IPS DF 6.9 (cell line): ENCODE results near the gene BCAS3.

ENCODE experiments used
- DNase-seq: peaks from one replicate; pipeline ENCODE4 v3.0.0-alpha.2; 2013; ENCODE audit warnings: low read depth, low spot score
- H3K27ac ChIP-seq: one replicate; pipeline ENCODE4 v1.5.1; 2013; ENCODE audit warnings: low read length, control low read depth
- H3K27me3 ChIP-seq: 2 replicates; pipeline ENCODE4 v1.6.1; 2013; ENCODE audit warnings: mild to moderate bottlenecking, low read length; ENCODE audit not compliant: control insufficient read depth, insufficient read depth
- H3K36me3 ChIP-seq: 2 replicates; pipeline ENCODE4 v1.6.1; 2013; ENCODE audit warnings: low read length; ENCODE audit not compliant: control insufficient read depth, insufficient read depth
- H3K4me1 ChIP-seq: 2 replicates; pipeline ENCODE4 v1.6.1; 2013; ENCODE audit warnings: low read length; ENCODE audit not compliant: control insufficient read depth, insufficient read depth
- H3K4me3 ChIP-seq: 2 replicates; pipeline ENCODE4 v1.5.1; 2013; ENCODE audit warnings: mild to moderate bottlenecking, low read length
- H3K9me3 ChIP-seq: 2 replicates; pipeline ENCODE4 v1.6.1; 2013; ENCODE audit warnings: low read length, inconsistent platforms; ENCODE audit not compliant: control insufficient read depth, insufficient read depth
- WGBS: extraction: QIAGEN DNeasy Blood & Tissue Kit; methylation state at CpG from one replicate; pipeline ENCODE4 v1.1.7; 2013; ENCODE audit warnings: mixed read lengths, missing lambda C conversion rate; ENCODE audit not compliant: insufficient read length, insufficient coverage; 5-methylcytosine and 5-hydroxymethylcytosine counted together

Gene BCAS3

GRCh38 chr17:61403801-61404662, 726.4 kb downstream of the BCAS3 start:
- Histone ChIP-seq H3K9me3 (no peaks in the 10 kb centered on the region), H3K4me1 (peaks cover 14% of the 10 kb centered on the region), H3K27me3 (peaks cover 93% of the 10 kb centered on the region), H3K36me3 (no peaks in the 10 kb centered on the region; the same call in 1 of the 2 replicates), H3K27ac (no peak overlapping the region), H3K4me3 (no peak overlapping the region; the same call in 1 of the 2 replicates)
- no CpG with 5 or more reads among the region's 66 CpGs for WGBS
- no peak for DNase-seq

- Histone ChIP-seq H3K9me3 (no peaks in the 10 kb centered on the region), H3K27ac (no peak overlapping the region), H3K36me3 (no peaks in the 10 kb centered on the region; the same call in 1 of the 2 replicates), H3K4me3 (peak overlapping the region; percentile 2; the same call in 1 of the 2 replicates), H3K27me3 (peaks cover 93% of the 10 kb centered on the region), H3K4me1 (peaks cover 13% of the 10 kb centered on the region)
- no CpG with 5 or more reads among the region's 27 CpGs for WGBS
- DNase-seq, result no peak
These were observed 726.9 kb downstream of the BCAS3 start for GRCh38 chr17:61404663-61404912.

- Histone ChIP-seq H3K9me3 (no peaks in the 10 kb centered on the region), H3K4me3 (no peak overlapping the region), H3K36me3 (no peaks in the 10 kb centered on the region; the same call in 1 of the 2 replicates), H3K27me3 (peaks cover 96% of the 10 kb centered on the region), H3K27ac (no peak overlapping the region), H3K4me1 (peaks cover 13% of the 10 kb centered on the region)
- DNase-seq, result no peak
- no CpG with 5 or more reads among the region's 71 CpGs for WGBS
These were observed 727.4 kb downstream of the BCAS3 start for GRCh38 chr17:61404913-61405685.

GRCh38 chr17:61405686-61406536, 728.3 kb downstream of the BCAS3 start:
- no CpG with 5 or more reads among the region's 37 CpGs for whole genome bisulfite sequencing
- DNase-seq, result no peak
- H3K9me3 ChIP-seq, result no peaks in the 10 kb centered on the region
- H3K4me1 ChIP-seq, result peaks cover 13% of the 10 kb centered on the region
- H3K36me3 ChIP-seq, result no peaks in the 10 kb centered on the region; the same call in 1 of the 2 replicates
- H3K4me3 ChIP-seq, result no peak overlapping the region
- H3K27me3 ChIP-seq, result peaks cover 96% of the 10 kb centered on the region
- no peak overlapping the region for H3K27ac ChIP-seq

- Histone ChIP-seq H3K27me3 (peaks cover 93% of the 10 kb centered on the region), H3K4me3 (no peak overlapping the region), H3K4me1 (peaks cover 13% of the 10 kb centered on the region), H3K27ac (no peak overlapping the region), H3K9me3 (no peaks in the 10 kb centered on the region), H3K36me3 (no peaks in the 10 kb centered on the region; the same call in 1 of the 2 replicates)
- no peak for DNase-seq
- WGBS, result no CpG with 5 or more reads among the region's 1 CpG
These were observed 728.8 kb downstream of the BCAS3 start for GRCh38 chr17:61406537-61406845.

- no peak for DNase-seq
- peaks cover 87% of the 10 kb centered on the region for H3K27me3 ChIP-seq
- peaks cover 13% of the 10 kb centered on the region for H3K4me1 ChIP-seq
- H3K27ac ChIP-seq, result no peak overlapping the region
- no peak overlapping the region for H3K4me3 ChIP-seq
- WGBS, result no CpG with 5 or more reads among the region's 8 CpGs
- no peaks in the 10 kb centered on the region for H3K9me3 ChIP-seq
- H3K36me3 ChIP-seq, result no peaks in the 10 kb centered on the region; the same call in 1 of the 2 replicates
These were observed 729.6 kb downstream of the BCAS3 start for GRCh38 chr17:61406971-61407911.

- Histone ChIP-seq H3K4me3 (no peak overlapping the region), H3K27me3 (peaks cover 78% of the 10 kb centered on the region), H3K36me3 (no peaks in the 10 kb centered on the region; the same call in 1 of the 2 replicates), H3K27ac (no peak overlapping the region), H3K9me3 (no peaks in the 10 kb centered on the region), H3K4me1 (peaks cover 12% of the 10 kb centered on the region)
- no peak for DNase-seq
- WGBS, result no CpG with 5 or more reads among the region's 41 CpGs
These were observed 730.7 kb downstream of the BCAS3 start for GRCh38 chr17:61408151-61409041.

- Histone ChIP-seq H3K36me3 (no peaks in the 10 kb centered on the region; the same call in 1 of the 2 replicates), H3K27me3 (peaks cover 67% of the 10 kb centered on the region), H3K4me1 (peaks cover 8% of the 10 kb centered on the region), H3K27ac (no peak overlapping the region), H3K4me3 (peak overlapping the region; percentile 17; the same call in 1 of the 2 replicates), H3K9me3 (no peaks in the 10 kb centered on the region)
- no peak for DNase-seq
- WGBS, result no CpG with 5 or more reads among the region's 73 CpGs
These were observed 731.9 kb downstream of the BCAS3 start for GRCh38 chr17:61409301-61410112.
